CD14-positive monocyte (primary cell): ENCODE data around the gene MSI2. TPM values are rescaled to one million over a fixed set of nuclear protein-coding genes. Genes with fewer than 3 reads are reported as not detected.
A peak's percentile ranks its signal among the peaks of the same experiment; 100 is the strongest.

ENCODE experiments used
- DNase-seq, 3 donors: peaks; one replicate each; pipeline ENCODE4 v3.0.0-alpha.2; 2011 to 2022
- H2AFZ ChIP-seq: 2 replicates; pipeline ENCODE4 v1.6.0; 2012; ENCODE audit warnings: mild to moderate bottlenecking, low read depth, low read length, inconsistent platforms; ENCODE audit not compliant: insufficient read depth, poor library complexity, severe bottlenecking
- H3K27ac ChIP-seq, 2 donors: 1 replicate in 1 of 2; 2 replicates in 1 of 2; pipeline ENCODE4 v1.5.1; 2012 to 2013; ENCODE audit warnings: low read length in 2 of 2, control low read depth in 1 of 2, inconsistent platforms in 1 of 2, low read depth in 1 of 2, mild to moderate bottlenecking in 1 of 2
- H3K27me3 ChIP-seq, 2 donors: one replicate each; pipeline versions ENCODE4 v1.6.0 to v1.6.1; 2011 to 2013; ENCODE audit warnings: low read length in 2 of 2; ENCODE audit not compliant: control insufficient read depth in 2 of 2, insufficient read depth in 2 of 2
- H3K36me3 ChIP-seq, 2 donors: replicated peaks in 1 of 2; 1 replicate in 1 of 2; 2 replicates in 1 of 2; pipeline versions ENCODE4 v1.5.1 to v1.6.1; 2012 to 2013; ENCODE audit warnings: low read length in 2 of 2, control low read depth in 1 of 2, inconsistent platforms in 1 of 2, mild to moderate bottlenecking in 1 of 2; ENCODE audit not compliant: insufficient read depth in 2 of 2, control insufficient read depth in 1 of 2
- H3K4me1 ChIP-seq, 2 donors: 1 replicate in 1 of 2; 2 replicates in 1 of 2; pipeline versions ENCODE4 v1.5.1 to v1.6.1; 2012 to 2013; ENCODE audit warnings: low read length in 2 of 2, control low read depth in 1 of 2, inconsistent platforms in 1 of 2, mild to moderate bottlenecking in 1 of 2, moderate library complexity in 1 of 2; ENCODE audit not compliant: insufficient read depth in 2 of 2, control insufficient read depth in 1 of 2
- H3K4me2 ChIP-seq: replicated peaks from 2 replicates; pipeline ENCODE3; 2012; ENCODE audit warnings: low read length, moderate library complexity, mild to moderate bottlenecking; ENCODE audit not compliant: poor library complexity, severe bottlenecking; ENCODE audit errors: extremely low read depth
- H3K4me3 ChIP-seq, 3 experiments: fragments of 200-600 bp in 1 of 3; sonication (generic) in 1 of 3; replicated peaks in 1 of 3; 1 replicate in 2 of 3; 2 replicates in 1 of 3; pipeline ENCODE4 v1.5.1; 2011 to 2013; ENCODE audit warnings: low read length in 3 of 3, mild to moderate bottlenecking in 3 of 3, control low read depth in 2 of 3, low read depth in 2 of 3, inconsistent platforms in 1 of 3, moderate library complexity in 1 of 3
- H3K79me2 ChIP-seq: 2 replicates; pipeline ENCODE4 v1.6.0; 2012; ENCODE audit warnings: mild to moderate bottlenecking, control low read depth, inconsistent platforms, low read length, moderate library complexity; ENCODE audit not compliant: insufficient read depth
- H3K9ac ChIP-seq: 2 replicates; pipeline ENCODE4 v1.6.0; 2017; ENCODE audit warnings: low read length, mild to moderate bottlenecking; ENCODE audit not compliant: insufficient read depth, poor library complexity, severe bottlenecking
- H3K9me3 ChIP-seq, 2 donors: replicated peaks in 1 of 2; 1 replicate in 1 of 2; 2 replicates in 1 of 2; pipeline versions ENCODE4 v1.5.1 to v1.6.1; 2012 to 2013; ENCODE audit warnings: low read length in 2 of 2, control low read depth in 1 of 2; ENCODE audit not compliant: control insufficient read depth in 1 of 2, insufficient read depth in 1 of 2
- H4K20me1 ChIP-seq: 2 replicates; pipeline ENCODE4 v1.6.0; 2012; ENCODE audit warnings: mild to moderate bottlenecking, low read length, control low read depth, moderate library complexity; ENCODE audit not compliant: insufficient read depth
- H3K27ac Mint-ChIP-seq, 7 donors: one replicate each; pipeline ENCODE4 v1.8.0; 2020; ENCODE audit warnings: mild to moderate bottlenecking in 7 of 7, mixed read lengths in 7 of 7, moderate library complexity in 6 of 7, inconsistent platforms in 2 of 7
- H3K27me3 Mint-ChIP-seq, 3 donors: one replicate each; pipeline ENCODE4 v1.8.0; 2021 to 2022; ENCODE audit warnings: low read depth in 3 of 3, mild to moderate bottlenecking in 3 of 3, mixed read lengths in 3 of 3, moderate library complexity in 3 of 3, inconsistent platforms in 1 of 3
- H3K36me3 Mint-ChIP-seq, 2 donors: one replicate each; pipeline ENCODE4 v1.8.0; 2020; ENCODE audit warnings: mixed read lengths in 2 of 2, inconsistent platforms in 1 of 2, mild to moderate bottlenecking in 1 of 2
- H3K4me1 Mint-ChIP-seq: one replicate; pipeline ENCODE4 v1.8.0; 2020; ENCODE audit warnings: mild to moderate bottlenecking, mixed read lengths
- H3K4me3 Mint-ChIP-seq, 2 donors: one replicate each; pipeline ENCODE4 v1.8.0; 2020; ENCODE audit warnings: mild to moderate bottlenecking in 2 of 2, mixed read lengths in 2 of 2, moderate library complexity in 1 of 2
- H3K9me3 Mint-ChIP-seq, 7 donors: one replicate each; pipeline ENCODE4 v1.8.0; 2020 to 2022; ENCODE audit warnings: mixed read lengths in 7 of 7, mild to moderate bottlenecking in 6 of 7, moderate library complexity in 6 of 7, inconsistent platforms in 2 of 7
- WGBS: methylation state at CpG from one replicate; pipeline ENCODE4 v1.1.5; 2013; ENCODE audit warnings: missing lambda C conversion rate; ENCODE audit not compliant: insufficient coverage; 5-methylcytosine and 5-hydroxymethylcytosine counted together
- intact Hi-C, 2 donors: fragments of 100-400 bp; cut with micrococcal nuclease; formaldehyde crosslinking; loops; one replicate each; pipeline versions ENCODE4 v1.15.0 to v1.15.1; 2023
- polyA plus RNA-seq, 3 donors: library from polyadenylated mRNA; depleted of rRNA in 1 of 3; unstranded in 2 of 3; stranded (reverse) in 1 of 3; fragments of 300-500 nt in 2 of 3; fragments of >200 nt in 1 of 3; fragmentation: Illumina TruSeq in 2 of 3; gene quantifications; 1 replicate in 2 of 3; 2 replicates in 1 of 3; pipeline ENCODE4 v1.2.3, GENCODE V29; 2012 to 2021
- TF ChIP-seq, protein P1 (sequence below): fragments of 200-600 bp; IDR thresholded peaks from one replicate; pipeline ENCODE4 v1.8.0; 2022; ENCODE audit warnings: antibody characterized with exemption, mild to moderate bottlenecking

MSI2 gene
- polyA plus RNA-seq, 3 donors: 0.20 to 6.6 (median 0.37) TPM

GRCh38 chr17:57443781-57444180, 187.5 kb downstream of the MSI2 start:
- no peak overlapping the region for H3K4me2 ChIP-seq
- H3K27me3 ChIP-seq: no peaks in the 10 kb centered on the region
- H4K20me1 ChIP-seq: no peaks in the 10 kb centered on the region
- DNase-seq: no peak
- peaks cover 58% of the 10 kb centered on the region for H3K4me1 Mint-ChIP-seq
- H3K36me3 Mint-ChIP-seq: peaks cover 2 to 6% of the 10 kb centered on the region in 2 donors
- H3K27me3 Mint-ChIP-seq: peaks cover 0 to 16% (median 2%) of the 10 kb centered on the region in 3 donors
- WGBS: 53% methylated on average over 2 of the region's 5 CpGs
- H3K9me3 ChIP-seq: no peaks in the 10 kb centered on the region
- intact Hi-C loops: no loop called here
- no peak overlapping the region for H2AFZ ChIP-seq
- H3K9ac ChIP-seq: no peak overlapping the region
- H3K9me3 Mint-ChIP-seq: peaks cover 0 to 7% (median 4%) of the 10 kb centered on the region in 7 donors
- H3K4me3 ChIP-seq: no peak overlapping the region
- H3K27ac Mint-ChIP-seq: no peak overlapping the region
- H3K4me1 ChIP-seq: peaks cover 23 to 42% of the 10 kb centered on the region in 2 donors
- H3K36me3 ChIP-seq: no peaks in the 10 kb centered on the region
- H3K79me2 ChIP-seq: no peaks in the 10 kb centered on the region
- no peak overlapping the region for H3K27ac ChIP-seq
- TF ChIP-seq, protein P1, sequence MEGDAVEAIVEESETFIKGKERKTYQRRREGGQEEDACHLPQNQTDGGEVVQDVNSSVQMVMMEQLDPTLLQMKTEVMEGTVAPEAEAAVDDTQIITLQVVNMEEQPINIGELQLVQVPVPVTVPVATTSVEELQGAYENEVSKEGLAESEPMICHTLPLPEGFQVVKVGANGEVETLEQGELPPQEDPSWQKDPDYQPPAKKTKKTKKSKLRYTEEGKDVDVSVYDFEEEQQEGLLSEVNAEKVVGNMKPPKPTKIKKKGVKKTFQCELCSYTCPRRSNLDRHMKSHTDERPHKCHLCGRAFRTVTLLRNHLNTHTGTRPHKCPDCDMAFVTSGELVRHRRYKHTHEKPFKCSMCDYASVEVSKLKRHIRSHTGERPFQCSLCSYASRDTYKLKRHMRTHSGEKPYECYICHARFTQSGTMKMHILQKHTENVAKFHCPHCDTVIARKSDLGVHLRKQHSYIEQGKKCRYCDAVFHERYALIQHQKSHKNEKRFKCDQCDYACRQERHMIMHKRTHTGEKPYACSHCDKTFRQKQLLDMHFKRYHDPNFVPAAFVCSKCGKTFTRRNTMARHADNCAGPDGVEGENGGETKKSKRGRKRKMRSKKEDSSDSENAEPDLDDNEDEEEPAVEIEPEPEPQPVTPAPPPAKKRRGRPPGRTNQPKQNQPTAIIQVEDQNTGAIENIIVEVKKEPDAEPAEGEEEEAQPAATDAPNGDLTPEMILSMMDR: no peak
- no peak overlapping the region for H3K4me3 Mint-ChIP-seq

GRCh38 chr17:57444682-57445450, 188.5 kb downstream of the MSI2 start:
- Mint-ChIP-seq H3K27me3 (peaks cover 0 to 16% (median 3%) of the 10 kb centered on the region in 3 donors), H3K36me3 (peaks cover 2 to 6% of the 10 kb centered on the region in 2 donors), H3K9me3 (peaks cover 0 to 7% (median 4%) of the 10 kb centered on the region in 7 donors), H3K4me1 (peaks cover 58% of the 10 kb centered on the region), H3K27ac (peak overlapping the region in 3 of 7 donors; percentile 25 to 79 (median 50)), H3K4me3 (no peak overlapping the region)
- no peak for DNase-seq
- Histone ChIP-seq H3K4me2 (no peak overlapping the region), H3K27me3 (no peaks in the 10 kb centered on the region), H3K27ac (no peak overlapping the region), H3K9ac (no peak overlapping the region), H2AFZ (no peak overlapping the region), H4K20me1 (no peaks in the 10 kb centered on the region), H3K9me3 (no peaks in the 10 kb centered on the region), H3K36me3 (no peaks in the 10 kb centered on the region), H3K4me1 (peaks cover 23 to 42% of the 10 kb centered on the region in 2 donors), H3K79me2 (no peaks in the 10 kb centered on the region), H3K4me3 (no peak overlapping the region)
- intact Hi-C loops: no loop called here
- 42% methylated on average over 8 of the region's 13 CpGs for WGBS
- TF ChIP-seq, protein P1: no peak
